HEK293 (cell line): Measurements from ENCODE around the gene NAALADL2.

Experiments used
- CTCF ChIA-PET: fragments of 350-600 bp; formaldehyde crosslinking; extraction: SDS; loops from one replicate; lab custom pipeline; 2021; ENCODE audit warnings: antibody characterized with exemption; lab: Yijun Ruan, JAX
- POLR2A ChIA-PET: fragments of 300-600 bp; formaldehyde crosslinking; extraction: SDS; loops from one replicate; lab custom pipeline; 2020; ENCODE audit warnings: antibody characterized with exemption, inconsistent platforms; lab: Yijun Ruan, JAX
- H3K27ac ChIP-seq: fragments of 200-500 bp; sonication (Bioruptor generic); 2 replicates; pipeline ENCODE4 v1.5.1; 2014; ENCODE audit warnings: low read depth, low read length, control low read depth, inconsistent platforms; ENCODE audit errors: extremely low read depth
- H3K36me3 ChIP-seq, 2 experiments: fragments of 200-500 bp in 1 of 2; sonication (Bioruptor generic) in 1 of 2; 1 replicate in 1 of 2; 2 replicates in 1 of 2; pipeline ENCODE4 v1.5.1; 2014 to 2017; ENCODE audit warnings: inconsistent platforms in 2 of 2, low read length in 2 of 2; ENCODE audit not compliant: control insufficient read depth in 2 of 2, insufficient read depth in 1 of 2
- H3K4me1 ChIP-seq: fragments of 200-500 bp; sonication (Bioruptor generic); 2 replicates; pipeline ENCODE4 v1.5.1; 2014; ENCODE audit warnings: mild to moderate bottlenecking, low read length, inconsistent platforms; ENCODE audit not compliant: control insufficient read depth, insufficient read depth
- H3K4me3 ChIP-seq: 2 replicates; pipeline ENCODE4 v1.5.1; 2011; ENCODE audit warnings: low read depth, mild to moderate bottlenecking, control low read depth, low read length, moderate library complexity
- H3K9me3 ChIP-seq: fragments of 200-500 bp; sonication (Bioruptor generic); 2 replicates; pipeline ENCODE4 v1.5.1; 2014; ENCODE audit warnings: low read depth, low read length, inconsistent platforms; ENCODE audit not compliant: control insufficient read depth, insufficient read depth
- KLF8 ChIP-seq: fragments of 450-650 bp; formaldehyde crosslinking; IDR thresholded peaks from 2 replicates; pipeline ENCODE4 v1.5.1; 2016; ENCODE audit warnings: missing biosample characterization, missing genetic modification characterization
- PRDM4 ChIP-seq: fragments of 450-650 bp; formaldehyde crosslinking; IDR thresholded peaks from 2 replicates; pipeline ENCODE4 v1.5.1; 2017; ENCODE audit warnings: missing biosample characterization, missing genetic modification characterization
- RBAK ChIP-seq: fragments of 450-650 bp; formaldehyde crosslinking; IDR thresholded peaks from 2 replicates; pipeline ENCODE4 v1.5.1; 2016; ENCODE audit warnings: missing biosample characterization, missing genetic modification characterization
- ZBTB17 ChIP-seq: fragments of 450-650 bp; formaldehyde crosslinking; IDR thresholded peaks from 2 replicates; pipeline ENCODE4 v1.5.1; 2016; ENCODE audit warnings: missing biosample characterization, missing genetic modification characterization
- ZBTB21 ChIP-seq: fragments of 450-650 bp; formaldehyde crosslinking; IDR thresholded peaks from 2 replicates; pipeline ENCODE4 v1.5.1; 2017; ENCODE audit warnings: missing biosample characterization, missing genetic modification characterization
- ZNF10 ChIP-seq: fragments of 450-650 bp; formaldehyde crosslinking; IDR thresholded peaks from 2 replicates; pipeline ENCODE4 v1.5.1; 2017; ENCODE audit warnings: missing biosample characterization, missing genetic modification characterization
- ZNF112 ChIP-seq: fragments of 450-650 bp; formaldehyde crosslinking; IDR thresholded peaks from 2 replicates; pipeline ENCODE4 v1.5.0; 2017; ENCODE audit warnings: missing biosample characterization, missing genetic modification characterization
- ZNF175 ChIP-seq: fragments of 450-650 bp; formaldehyde crosslinking; IDR thresholded peaks from 2 replicates; pipeline ENCODE4 v1.5.1; 2016; ENCODE audit warnings: missing biosample characterization, missing genetic modification characterization
- ZNF18 ChIP-seq: fragments of 450-650 bp; formaldehyde crosslinking; IDR thresholded peaks from 2 replicates; pipeline ENCODE4 v1.5.1; 2016; ENCODE audit warnings: missing biosample characterization, missing genetic modification characterization
- ZNF19 ChIP-seq: fragments of 450-650 bp; formaldehyde crosslinking; IDR thresholded peaks from 2 replicates; pipeline ENCODE4; 2016; ENCODE audit warnings: missing biosample characterization, missing genetic modification characterization, low read depth
- ZNF2 ChIP-seq: fragments of 450-650 bp; formaldehyde crosslinking; IDR thresholded peaks from 2 replicates; pipeline ENCODE4 v1.5.1; 2016; ENCODE audit warnings: missing biosample characterization, missing genetic modification characterization
- ZNF324 ChIP-seq: fragments of 450-650 bp; formaldehyde crosslinking; IDR thresholded peaks from 2 replicates; pipeline ENCODE4 v1.5.1; 2016; ENCODE audit warnings: missing biosample characterization, missing genetic modification characterization
- ZNF341 ChIP-seq: fragments of 450-650 bp; formaldehyde crosslinking; IDR thresholded peaks from 2 replicates; pipeline ENCODE4; 2016; ENCODE audit warnings: low read depth, missing biosample characterization, missing genetic modification characterization
- ZNF626 ChIP-seq: fragments of 450-650 bp; sonication (Bioruptor Pico); formaldehyde crosslinking; IDR thresholded peaks from 2 replicates; pipeline ENCODE4 v1.5.1; 2018; ENCODE audit warnings: missing biosample characterization, missing genetic modification characterization, inconsistent platforms
- ZNF660 ChIP-seq: fragments of 450-650 bp; IDR thresholded peaks from 2 replicates; pipeline ENCODE4 v1.5.1; 2018; ENCODE audit warnings: missing biosample characterization, mild to moderate bottlenecking, missing genetic modification characterization
- ZNF664 ChIP-seq: fragments of 450-650 bp; formaldehyde crosslinking; IDR thresholded peaks from 2 replicates; pipeline ENCODE4 v1.5.1; 2016; ENCODE audit warnings: missing biosample characterization, missing genetic modification characterization
- ZNF704 ChIP-seq: fragments of 450-650 bp; formaldehyde crosslinking; IDR thresholded peaks from 2 replicates; pipeline ENCODE4 v1.5.1; 2016; ENCODE audit warnings: missing biosample characterization, missing genetic modification characterization
- TF ChIP-seq, protein P1 (sequence below): fragments of 450-650 bp; formaldehyde crosslinking; IDR thresholded peaks from 2 replicates; pipeline ENCODE4 v1.5.1; 2016; ENCODE audit warnings: missing biosample characterization, missing genetic modification characterization
- TF ChIP-seq, protein P2 (sequence below): fragments of 450-650 bp; formaldehyde crosslinking; IDR thresholded peaks from 2 replicates; pipeline ENCODE4 v1.5.1; 2017; ENCODE audit warnings: missing biosample characterization, missing genetic modification characterization
- TF ChIP-seq, protein P3 (sequence below): fragments of 450-650 bp; formaldehyde crosslinking; IDR thresholded peaks from 2 replicates; pipeline ENCODE4 v1.5.1; 2016; ENCODE audit warnings: missing biosample characterization, missing genetic modification characterization, borderline replicate concordance

Gene NAALADL2

DNA sequence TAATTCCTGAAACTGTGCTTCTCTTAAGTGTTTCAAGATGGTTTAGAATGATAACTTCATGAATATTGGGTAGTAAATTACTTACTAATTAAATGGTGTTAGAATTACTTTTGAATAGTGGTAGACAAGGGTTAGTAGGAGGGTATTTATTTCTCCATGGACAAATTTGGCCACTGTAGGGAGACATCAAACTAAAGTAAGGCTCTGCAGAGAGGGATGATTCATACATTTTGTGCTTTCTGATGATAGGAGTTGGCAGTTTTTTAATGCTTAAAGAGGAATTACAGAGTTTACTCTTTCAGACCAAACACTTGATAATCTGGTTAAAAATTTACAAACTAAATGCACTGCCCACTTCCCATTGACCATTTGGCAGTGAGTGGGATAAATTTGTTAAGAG, 127.6 kb downstream of the NAALADL2 start (continued):
- TF ChIP-seq, protein P1, sequence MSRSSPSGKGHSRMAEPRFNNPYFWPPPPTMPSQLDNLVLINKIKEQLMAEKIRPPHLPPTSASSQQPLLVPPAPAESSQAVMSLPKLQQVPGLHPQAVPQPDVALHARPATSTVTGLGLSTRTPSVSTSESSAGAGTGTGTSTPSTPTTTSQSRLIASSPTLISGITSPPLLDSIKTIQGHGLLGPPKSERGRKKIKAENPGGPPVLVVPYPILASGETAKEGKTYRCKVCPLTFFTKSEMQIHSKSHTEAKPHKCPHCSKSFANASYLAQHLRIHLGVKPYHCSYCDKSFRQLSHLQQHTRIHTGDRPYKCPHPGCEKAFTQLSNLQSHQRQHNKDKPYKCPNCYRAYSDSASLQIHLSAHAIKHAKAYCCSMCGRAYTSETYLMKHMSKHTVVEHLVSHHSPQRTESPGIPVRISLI (tag by site-specific recombination): no peak
- TF ChIP-seq ZBTB21 (tag by site-specific recombination) (no peak), ZNF341 (no peak)

- no peak for TF ChIP-seq ZNF664 (tag by site-specific recombination)
- no peak for TF ChIP-seq ZBTB17 (tag by site-specific recombination)
- no peak for TF ChIP-seq KLF8
- TF ChIP-seq ZNF175: no peak
- no peak for TF ChIP-seq PRDM4 (tag by site-specific recombination)
- no peak for TF ChIP-seq ZNF19
- TF ChIP-seq ZNF626 (tag by site-specific recombination): no peak
- TF ChIP-seq, protein P2, sequence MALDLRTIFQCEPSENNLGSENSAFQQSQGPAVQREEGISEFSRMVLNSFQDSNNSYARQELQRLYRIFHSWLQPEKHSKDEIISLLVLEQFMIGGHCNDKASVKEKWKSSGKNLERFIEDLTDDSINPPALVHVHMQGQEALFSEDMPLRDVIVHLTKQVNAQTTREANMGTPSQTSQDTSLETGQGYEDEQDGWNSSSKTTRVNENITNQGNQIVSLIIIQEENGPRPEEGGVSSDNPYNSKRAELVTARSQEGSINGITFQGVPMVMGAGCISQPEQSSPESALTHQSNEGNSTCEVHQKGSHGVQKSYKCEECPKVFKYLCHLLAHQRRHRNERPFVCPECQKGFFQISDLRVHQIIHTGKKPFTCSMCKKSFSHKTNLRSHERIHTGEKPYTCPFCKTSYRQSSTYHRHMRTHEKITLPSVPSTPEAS (tag by site-specific recombination): no peak
- no peak for TF ChIP-seq ZNF324
- TF ChIP-seq ZNF704 (tag by site-specific recombination): no peak
- TF ChIP-seq, protein P3, sequence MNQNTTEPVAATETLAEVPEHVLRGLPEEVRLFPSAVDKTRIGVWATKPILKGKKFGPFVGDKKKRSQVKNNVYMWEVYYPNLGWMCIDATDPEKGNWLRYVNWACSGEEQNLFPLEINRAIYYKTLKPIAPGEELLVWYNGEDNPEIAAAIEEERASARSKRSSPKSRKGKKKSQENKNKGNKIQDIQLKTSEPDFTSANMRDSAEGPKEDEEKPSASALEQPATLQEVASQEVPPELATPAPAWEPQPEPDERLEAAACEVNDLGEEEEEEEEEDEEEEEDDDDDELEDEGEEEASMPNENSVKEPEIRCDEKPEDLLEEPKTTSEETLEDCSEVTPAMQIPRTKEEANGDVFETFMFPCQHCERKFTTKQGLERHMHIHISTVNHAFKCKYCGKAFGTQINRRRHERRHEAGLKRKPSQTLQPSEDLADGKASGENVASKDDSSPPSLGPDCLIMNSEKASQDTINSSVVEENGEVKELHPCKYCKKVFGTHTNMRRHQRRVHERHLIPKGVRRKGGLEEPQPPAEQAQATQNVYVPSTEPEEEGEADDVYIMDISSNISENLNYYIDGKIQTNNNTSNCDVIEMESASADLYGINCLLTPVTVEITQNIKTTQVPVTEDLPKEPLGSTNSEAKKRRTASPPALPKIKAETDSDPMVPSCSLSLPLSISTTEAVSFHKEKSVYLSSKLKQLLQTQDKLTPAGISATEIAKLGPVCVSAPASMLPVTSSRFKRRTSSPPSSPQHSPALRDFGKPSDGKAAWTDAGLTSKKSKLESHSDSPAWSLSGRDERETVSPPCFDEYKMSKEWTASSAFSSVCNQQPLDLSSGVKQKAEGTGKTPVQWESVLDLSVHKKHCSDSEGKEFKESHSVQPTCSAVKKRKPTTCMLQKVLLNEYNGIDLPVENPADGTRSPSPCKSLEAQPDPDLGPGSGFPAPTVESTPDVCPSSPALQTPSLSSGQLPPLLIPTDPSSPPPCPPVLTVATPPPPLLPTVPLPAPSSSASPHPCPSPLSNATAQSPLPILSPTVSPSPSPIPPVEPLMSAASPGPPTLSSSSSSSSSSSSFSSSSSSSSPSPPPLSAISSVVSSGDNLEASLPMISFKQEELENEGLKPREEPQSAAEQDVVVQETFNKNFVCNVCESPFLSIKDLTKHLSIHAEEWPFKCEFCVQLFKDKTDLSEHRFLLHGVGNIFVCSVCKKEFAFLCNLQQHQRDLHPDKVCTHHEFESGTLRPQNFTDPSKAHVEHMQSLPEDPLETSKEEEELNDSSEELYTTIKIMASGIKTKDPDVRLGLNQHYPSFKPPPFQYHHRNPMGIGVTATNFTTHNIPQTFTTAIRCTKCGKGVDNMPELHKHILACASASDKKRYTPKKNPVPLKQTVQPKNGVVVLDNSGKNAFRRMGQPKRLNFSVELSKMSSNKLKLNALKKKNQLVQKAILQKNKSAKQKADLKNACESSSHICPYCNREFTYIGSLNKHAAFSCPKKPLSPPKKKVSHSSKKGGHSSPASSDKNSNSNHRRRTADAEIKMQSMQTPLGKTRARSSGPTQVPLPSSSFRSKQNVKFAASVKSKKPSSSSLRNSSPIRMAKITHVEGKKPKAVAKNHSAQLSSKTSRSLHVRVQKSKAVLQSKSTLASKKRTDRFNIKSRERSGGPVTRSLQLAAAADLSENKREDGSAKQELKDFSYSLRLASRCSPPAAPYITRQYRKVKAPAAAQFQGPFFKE (tag by site-specific recombination): no peak
- TF ChIP-seq ZNF660 (tag by site-specific recombination): no peak
- TF ChIP-seq RBAK: no peak
- no peak for TF ChIP-seq ZNF112 (tag by site-specific recombination)
- no peak for TF ChIP-seq ZNF2
- no peak for TF ChIP-seq ZNF18 (tag by site-specific recombination)
- no peak for TF ChIP-seq ZNF10 (tag by site-specific recombination)
- TF ChIP-seq, all 188 proteins: peak for 0
- no peaks in the 10 kb centered on the region for H3K4me1 ChIP-seq
- ChIA-PET CTCF (interaction anchor here (0.6 kb wide), 1 partner anchor 257 kb away, joined by 5 read pairs; no protein-coding TSS in a partner anchor), POLR2A (no interaction called here)
- no peak overlapping the region for H3K27ac ChIP-seq
- H3K36me3 ChIP-seq: no peaks in the 10 kb centered on the region
- no peaks in the 10 kb centered on the region for H3K9me3 ChIP-seq
- no peak overlapping the region for H3K4me3 ChIP-seq
Measured at GRCh38 chr3:175001091-175001490, 142.0 kb downstream of the NAALADL2 start.
